Measurements from ENCODE around the gene SFT2D1. TPM values are rescaled to one million over a fixed set of nuclear protein-coding genes. Genes with fewer than 3 reads are reported as not detected.

The SFT2D1 gene
- total and polyA plus RNA-seq, 9 of the 15 experiments (the other 6 are each of a cell fraction or from before 2014, with no cell fraction given) = 54.4 to 140 (median 74.6) TPM

GRCh38 chr6:166318649-166319600 is 23.4 kb downstream of the SFT2D1 start (continued):
- TF ChIP-seq MEIS2 (IDR thresholded peaks at IDR 0.05; ENCODE audit: partially characterized antibody) (peak; percentile 60), MAFF (IDR thresholded peaks at IDR 0.05; ENCODE audit: low read length) (peak; percentile 12; the same call in 1 of the 2 replicates), SETDB1 (IDR thresholded peaks at IDR 0.05; ENCODE audit: low read length) (no peak), ZEB2 (IDR thresholded peaks at IDR 0.05) (no peak), PKNOX1 (IDR thresholded peaks at IDR 0.05) (peak; percentile 77), ZNF253 (CRISPR knock-in tag; conservative IDR thresholded peaks at IDR 0.05) (0 out of 2 replicates have a peak, but pooled peaks have one; percentile 10), POLR2G (IDR thresholded peaks at IDR 0.05; ENCODE audit: low read depth, low read length) (peak; percentile 50), SUPT5H (IDR thresholded peaks at IDR 0.05) (peak; percentile 68; the same call in 1 of the 2 replicates)

GRCh38 chr6:166318227-166318626 is 24.1 kb downstream of the SFT2D1 start:
- Histone ChIP-seq H3K27me3 (ENCODE audit: control insufficient read depth in 2 of 2, insufficient read depth in 2 of 2, low read length in 2 of 2) (no peaks in the 10 kb centered on the region), H3K9me1 (ENCODE audit: control insufficient read depth, insufficient read depth, low read length) (no peaks in the 10 kb centered on the region), H3K79me2 (ENCODE audit: control insufficient read depth, insufficient read depth, low read length) (no peaks in the 10 kb centered on the region), H4K20me1 (replicated peaks; ENCODE audit: control insufficient read depth, insufficient read depth, low read length) (no peaks in the 10 kb centered on the region), H3K36me3 (ENCODE audit: control insufficient read depth, insufficient read depth, low read length) (peaks cover 28% of the 10 kb centered on the region), H3K9me3 (replicated peaks; ENCODE audit: control insufficient read depth, insufficient read depth, low read depth, low read length) (no peaks in the 10 kb centered on the region), H3K4me3 (no peak overlapping the region), H3K4me1 (replicated peaks in 1 of 2; ENCODE audit: control insufficient read depth in 2 of 2, insufficient read depth in 2 of 2, low read length in 2 of 2) (peaks cover 13% of the 10 kb centered on the region in 2 experiments), H2AFZ (ENCODE audit: low read depth, low read length) (no peak overlapping the region), H3K27ac (ENCODE audit: extremely low read depth, low read depth, low read length) (no peak overlapping the region), H3K9ac (ENCODE audit: insufficient read depth in 1 of 2, low read depth in 2 of 2, low read length in 2 of 2) (no peak overlapping the region), H3K4me2 (ENCODE audit: insufficient read depth, low read length) (no peak overlapping the region)
- no peak for FAIRE-seq
- no peak for DNase-seq (ENCODE audit: extremely low read depth in 1 of 4, low spot score in 3 of 4)
- POLR2A ChIA-PET = interaction anchor here (0.5 to 2.1 kb wide), 6 partner anchors 8 to 150 kb away, joined by 3 to 4 read pairs (median 3); no protein-coding TSS in a partner anchor
- CTCF ChIA-PET (ENCODE audit: low intra/inter-chr PET ratio) = no interaction called here
- ATAC-seq = peak; percentile 28
- TF ChIP-seq POLR2G (IDR thresholded peaks at IDR 0.05; ENCODE audit: low read depth, low read length) = peak; percentile 49; the same call in 1 of the 2 replicates
- no peak for TF ChIP-seq COPS2 (conservative IDR thresholded peaks at IDR 0.05)
- peak; percentile 42 for TF ChIP-seq RBM22 (IDR thresholded peaks at IDR 0.05; ENCODE audit: low read depth, low read length, poor library complexity, severe bottlenecking)
- WGBS (ENCODE audit: insufficient coverage, low coverage, missing lambda C conversion rate) = 71% methylated on average over 14 of the region's 14 CpGs
- intact Hi-C loops (cut with micrococcal nuclease) (no loop called here), in situ Hi-C loops (cut with MboI) (no loop called here)
- BruUV-seq (replicated peaks) = no TSS peak
